Duodenal mucosa (tissue), 2 donors: Measurements from ENCODE around the gene C13orf42.

ENCODE experiments used
- H3K27ac ChIP-seq: one replicate; pipeline ENCODE4 v1.7.0; 2013; ENCODE audit warnings: low read depth, low read length
- H3K27me3 ChIP-seq, 2 donors: one replicate each; pipeline ENCODE4 v1.7.0; 2013; ENCODE audit warnings: low read length in 2 of 2, control low read depth in 1 of 2; ENCODE audit not compliant: insufficient read depth in 2 of 2, control insufficient read depth in 1 of 2
- H3K36me3 ChIP-seq, 2 donors: one replicate each; pipeline ENCODE4 v1.7.0; 2013; ENCODE audit warnings: low read length in 2 of 2, control low read depth in 1 of 2; ENCODE audit not compliant: insufficient read depth in 2 of 2, control insufficient read depth in 1 of 2
- H3K4me1 ChIP-seq, 2 donors: one replicate each; pipeline ENCODE4 v1.7.0; 2013; ENCODE audit warnings: low read length in 2 of 2, control low read depth in 1 of 2; ENCODE audit not compliant: insufficient read depth in 2 of 2, control insufficient read depth in 1 of 2
- H3K4me3 ChIP-seq, 2 donors: one replicate each; pipeline ENCODE4 v1.7.0; 2013; ENCODE audit warnings: low read length in 2 of 2, low read depth in 1 of 2
- H3K9ac ChIP-seq, 2 donors: one replicate each; pipeline ENCODE4 v1.7.0; 2013; ENCODE audit warnings: low read length in 2 of 2, low read depth in 1 of 2
- H3K9me3 ChIP-seq, 2 donors: one replicate each; pipeline ENCODE4 v1.7.0; 2013; ENCODE audit warnings: low read length in 2 of 2, control low read depth in 1 of 2; ENCODE audit not compliant: control insufficient read depth in 1 of 2

Gene C13orf42

DNA sequence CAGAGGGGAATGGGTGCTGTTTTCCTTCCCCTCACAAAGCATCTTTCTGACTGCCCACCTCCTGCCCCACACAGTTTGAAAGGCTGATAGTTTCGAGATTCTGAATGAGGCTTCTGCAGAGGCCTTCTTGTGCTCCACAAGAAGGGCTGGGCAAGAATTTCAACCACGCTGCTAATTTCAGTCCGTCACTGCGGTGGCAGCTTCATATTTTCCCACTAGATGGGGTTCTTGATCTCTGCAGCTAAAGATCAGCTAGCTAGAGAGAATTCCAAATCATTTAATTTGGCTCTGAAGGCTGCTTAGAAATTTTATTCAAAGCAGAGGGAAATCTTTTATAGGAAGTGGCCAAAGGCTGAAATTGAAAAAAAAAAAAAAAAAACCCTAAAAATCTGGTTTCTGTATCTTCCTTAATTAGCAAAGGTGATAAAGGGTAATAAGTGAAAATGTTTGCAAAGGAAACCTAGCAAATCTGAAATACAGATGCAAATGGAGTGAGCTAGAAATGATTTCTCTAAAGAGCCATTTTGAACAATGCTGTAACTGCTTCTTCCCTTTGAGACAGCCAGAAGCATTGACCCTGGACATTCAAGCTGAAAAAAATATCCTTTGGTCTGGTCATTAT lies 38.0 kb upstream of the C13orf42 start:
- no peaks in the 10 kb centered on the region for H3K27me3 ChIP-seq
- H3K4me1 ChIP-seq: no peaks in the 10 kb centered on the region
- H3K4me3 ChIP-seq: no peak overlapping the region
- H3K9ac ChIP-seq: no peak overlapping the region
- H3K36me3 ChIP-seq: no peaks in the 10 kb centered on the region
- H3K9me3 ChIP-seq: no peaks in the 10 kb centered on the region
- H3K27ac ChIP-seq: no peak overlapping the region

DNA sequence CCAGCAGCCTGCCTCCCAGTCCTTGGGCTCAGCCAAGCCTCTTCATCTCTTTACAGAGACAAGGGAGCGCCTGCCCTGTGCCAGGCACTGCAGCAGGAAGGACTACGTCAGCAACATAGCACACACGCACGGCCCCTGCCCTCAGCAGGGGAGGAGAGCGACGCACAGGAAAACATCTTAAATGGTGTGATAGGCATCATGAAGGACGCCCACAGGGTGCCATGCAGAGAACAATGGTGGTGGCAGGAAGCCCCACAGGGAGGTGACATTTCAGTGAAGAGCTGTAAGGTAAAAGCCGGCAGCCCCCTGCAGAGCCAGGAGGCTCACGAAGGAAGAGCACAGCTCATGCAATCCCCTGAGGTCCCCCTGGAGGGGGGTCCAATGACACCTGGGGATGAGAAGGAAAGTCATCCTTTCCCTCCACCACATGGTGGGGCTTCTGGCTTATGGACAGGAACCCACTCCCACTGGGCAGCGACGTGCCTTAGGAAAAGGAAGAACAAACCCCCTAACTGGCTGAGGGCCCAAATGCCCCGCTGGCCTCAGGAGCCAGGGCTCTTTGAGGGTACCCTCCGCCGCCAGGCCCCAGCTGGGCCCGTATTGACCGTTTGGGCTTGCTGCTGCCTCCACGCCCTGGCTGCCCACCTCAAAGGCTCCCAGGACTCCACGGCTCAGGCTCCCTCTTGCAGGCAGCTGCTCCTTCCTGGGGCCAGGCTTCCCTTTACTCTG lies 37.3 kb upstream of the C13orf42 start:
- Histone ChIP-seq H3K9ac (no peak overlapping the region), H3K27me3 (no peaks in the 10 kb centered on the region), H3K27ac (no peak overlapping the region)

GRCh38 chr13:51147732-51148131 lies 36.7 kb upstream of the C13orf42 start:
- no peak overlapping the region for H3K9ac ChIP-seq
- H3K36me3 ChIP-seq: no peaks in the 10 kb centered on the region
- no peaks in the 10 kb centered on the region for H3K4me1 ChIP-seq
- no peaks in the 10 kb centered on the region for H3K9me3 ChIP-seq
- H3K27ac ChIP-seq: no peak overlapping the region
- H3K4me3 ChIP-seq: no peak overlapping the region
- no peaks in the 10 kb centered on the region for H3K27me3 ChIP-seq

More for the DNA sequence above, 37.3 kb upstream of the C13orf42 start:
- H3K36me3 ChIP-seq: no peaks in the 10 kb centered on the region
- H3K4me1 ChIP-seq: no peaks in the 10 kb centered on the region
- H3K9me3 ChIP-seq: no peaks in the 10 kb centered on the region
- H3K4me3 ChIP-seq: no peak overlapping the region

DNA sequence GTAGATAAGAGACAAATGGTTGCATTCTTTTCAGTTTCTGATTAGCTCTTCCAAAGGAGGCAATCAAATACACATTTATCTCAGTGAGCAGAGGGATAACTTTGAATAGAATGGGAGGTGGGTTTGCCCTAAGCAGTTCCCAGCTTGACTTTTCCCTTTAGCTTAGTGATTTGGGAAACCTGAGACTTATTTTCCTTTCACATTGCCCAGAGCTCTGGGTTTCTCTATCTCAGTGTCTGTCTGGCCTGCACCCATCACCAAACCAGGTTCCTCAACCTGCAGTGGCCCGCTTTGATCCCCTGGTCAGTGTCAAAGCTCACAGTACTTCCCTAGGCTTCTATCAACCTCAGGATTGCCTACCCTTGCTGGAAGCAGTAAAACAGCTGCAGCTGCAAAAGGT lies 35.6 kb upstream of the C13orf42 start:
- Histone ChIP-seq H3K27me3 (no peaks in the 10 kb centered on the region), H3K9ac (no peak overlapping the region), H3K9me3 (no peaks in the 10 kb centered on the region), H3K4me3 (no peak overlapping the region), H3K27ac (no peak overlapping the region), H3K4me1 (no peaks in the 10 kb centered on the region), H3K36me3 (no peaks in the 10 kb centered on the region)

DNA sequence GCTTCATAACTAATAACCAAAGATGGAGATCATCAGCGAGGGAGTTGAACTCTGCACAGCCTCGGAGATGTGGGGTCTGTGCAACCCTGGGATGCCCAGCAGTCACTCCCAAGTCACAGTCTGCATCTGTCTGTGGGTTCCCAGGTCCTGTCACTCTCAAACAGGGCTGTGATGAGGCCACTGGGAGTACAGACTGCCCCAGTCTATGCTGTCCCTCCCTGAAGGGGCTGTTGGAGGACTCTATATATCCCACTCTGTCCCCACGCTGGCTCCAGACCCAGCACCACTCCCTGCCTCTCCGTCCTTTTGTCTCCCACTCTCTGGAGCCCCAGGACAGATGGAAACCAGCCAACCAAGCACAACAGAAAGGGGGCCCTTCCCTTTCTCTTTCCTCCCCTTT lies 26.2 kb upstream of the C13orf42 start:
- Histone ChIP-seq H3K4me1 (no peaks in the 10 kb centered on the region), H3K27ac (no peak overlapping the region), H3K4me3 (no peak overlapping the region), H3K9me3 (no peaks in the 10 kb centered on the region), H3K27me3 (no peaks in the 10 kb centered on the region), H3K36me3 (no peaks in the 10 kb centered on the region), H3K9ac (no peak overlapping the region)

- no peak overlapping the region for H3K9ac ChIP-seq
- H3K4me3 ChIP-seq: no peak overlapping the region
- no peaks in the 10 kb centered on the region for H3K9me3 ChIP-seq
Observed at GRCh38 chr13:51136276-51136980, 25.4 kb upstream of the C13orf42 start.

GRCh38 chr13:51134763-51135365 lies 23.8 kb upstream of the C13orf42 start:
- Histone ChIP-seq H3K9me3 (peaks cover 0 to 3% of the 10 kb centered on the region in 2 donors), H3K27me3 (no peaks in the 10 kb centered on the region), H3K4me3 (no peak overlapping the region), H3K9ac (no peak overlapping the region), H3K36me3 (no peaks in the 10 kb centered on the region), H3K27ac (no peak overlapping the region), H3K4me1 (no peaks in the 10 kb centered on the region)

More at GRCh38 chr13:51136276-51136980, 25.4 kb upstream of the C13orf42 start:
- Histone ChIP-seq H3K4me1 (no peaks in the 10 kb centered on the region), H3K27ac (no peak overlapping the region), H3K27me3 (no peaks in the 10 kb centered on the region), H3K36me3 (no peaks in the 10 kb centered on the region)

DNA sequence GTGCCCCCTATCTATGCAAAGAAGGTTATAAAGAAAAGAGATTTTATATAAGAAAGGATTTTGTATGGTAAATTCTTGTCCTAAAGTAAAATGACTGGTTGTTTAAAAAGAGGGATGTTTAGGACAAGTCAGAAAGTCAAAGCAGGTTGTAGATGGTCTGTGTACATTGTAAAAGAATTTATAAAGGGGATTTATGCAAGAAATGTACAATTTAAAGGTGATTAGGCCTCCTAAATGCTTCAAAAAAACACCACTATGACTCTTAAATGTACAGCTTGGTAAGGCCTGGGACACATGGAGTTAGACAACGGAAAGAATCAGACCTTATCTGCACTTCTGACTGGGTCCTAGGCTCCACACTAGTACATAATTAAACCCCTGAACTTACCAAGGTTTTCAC lies 19.3 kb upstream of the C13orf42 start:
- Histone ChIP-seq H3K36me3 (no peaks in the 10 kb centered on the region), H3K9ac (no peak overlapping the region), H3K27me3 (no peaks in the 10 kb centered on the region), H3K9me3 (peaks cover 0 to 3% of the 10 kb centered on the region in 2 donors), H3K27ac (no peak overlapping the region), H3K4me3 (no peak overlapping the region), H3K4me1 (no peaks in the 10 kb centered on the region)

GRCh38 chr13:51125495-51126226 lies 14.6 kb upstream of the C13orf42 start:
- Histone ChIP-seq H3K9me3 (peaks cover 0 to 3% of the 10 kb centered on the region in 2 donors), H3K4me3 (no peak overlapping the region), H3K27me3 (peaks cover 0 to 3% of the 10 kb centered on the region in 2 donors), H3K27ac (no peak overlapping the region), H3K36me3 (no peaks in the 10 kb centered on the region), H3K4me1 (no peaks in the 10 kb centered on the region), H3K9ac (no peak overlapping the region)
